Motor neuron (in vitro differentiated cells): ENCODE results near the gene NTSR2. TPM values are rescaled to one million over a fixed set of nuclear protein-coding genes. Genes with fewer than 3 reads are reported as not detected.

ENCODE experiments used
- ATAC-seq, 8 experiments: fragments of 200-7000 bp; cut with Tn5 transposase; replicated peaks in 6 of 8; 2 replicates each; pipeline ENCODE4 v1.8.0; 2021; ENCODE audit warnings: mild to moderate bottlenecking in 8 of 8, moderate library complexity in 8 of 8
- H3K27ac ChIP-seq, 2 donors: fragments of 250-450 bp; sonication (Bioruptor Pico); 2 replicates each; pipeline ENCODE4 v1.9.0; 2021; ENCODE audit warnings: antibody characterized with exemption in 2 of 2, mild to moderate bottlenecking in 2 of 2, moderate library complexity in 1 of 2
- H3K4me1 ChIP-seq, 2 donors: fragments of 250-450 bp; sonication (Bioruptor Pico); replicated peaks in 1 of 2; 2 replicates each; pipeline ENCODE4 v1.6.1; 2021; ENCODE audit warnings: antibody characterized with exemption in 2 of 2, mild to moderate bottlenecking in 2 of 2, moderate library complexity in 1 of 2
- H3K4me3 ChIP-seq, 5 donors: fragments of 250-450 bp; sonication (Bioruptor Pico); 2 replicates each; pipeline ENCODE4 v1.9.0; 2021; ENCODE audit warnings: antibody characterized with exemption in 5 of 5, mild to moderate bottlenecking in 5 of 5, moderate library complexity in 4 of 5
- WGBS, 10 experiments: fragments of 450-650 bp; shearing (Covaris generic); methylation state at CpG; one replicate each; pipeline ENCODE4 v1.0.0; 2022; 5-methylcytosine and 5-hydroxymethylcytosine counted together
- in situ Hi-C, 9 experiments: fragments of 400-800 bp; cut with MboI; loops; one replicate each; pipeline ENCODE4 v1.15.0; 2021; ENCODE audit warnings: low sequenced_read_pairs in 9 of 9, low pct_unique_long_range_greater_than_20kb in 2 of 9; ENCODE audit not compliant: unreplicated experiment in 9 of 9
- total RNA-seq, 8 experiments: library from RNA; unstranded; fragments of 300-600 nt; gene quantifications; 2 replicates each; pipeline versions ENCODE4 v1.2.3 to v1.2.4, GENCODE V29; 2022

Gene NTSR2
- total RNA-seq, 8 experiments from 2014 or later: 0.11 TPM; not detected in 7

GRCh38 chr2:11682590-11682915 is 12.6 kb upstream of the NTSR2 start:
- Histone ChIP-seq H3K27ac (no peak overlapping the region), H3K4me3 (no peak overlapping the region), H3K4me1 (peaks cover 0 to 1% of the 10 kb centered on the region in 2 donors)
- no peak for ATAC-seq
- in situ Hi-C loops: loop anchor here in 3 of 9 experiments (25.0 kb wide), 2 partner anchors 105 to 255 kb away; no protein-coding TSS in a partner anchor
- 0 to 96% (median 63%) methylated on average over 1 to 4 of the region's 8 CpGs; no CpG with 5 or more reads in 5 of the 10 experiments for WGBS, 10 experiments

- WGBS, 10 experiments: 28 to 88% (median 58%) methylated on average over 2 to 8 of the region's 31 CpGs; no CpG with 5 or more reads in 4 of the 10 experiments
- peak in 6 of 8 experiments; percentile 28 to 81 (median 45) for ATAC-seq
Observed at GRCh38 chr2:11681722-11682589, 12.0 kb upstream of the NTSR2 start.

GRCh38 chr2:11680901-11681721 is 11.1 kb upstream of the NTSR2 start:
- WGBS, 10 experiments: 50 to 100% (median 86%) methylated on average over 1 to 15 of the region's 15 CpGs; no CpG with 5 or more reads in 1 of the 10 experiments
- in situ Hi-C loops: loop anchor here in 3 of 9 experiments (25.0 kb wide), 2 partner anchors 106 to 256 kb away; no protein-coding TSS in a partner anchor
- ATAC-seq: no peak
- Histone ChIP-seq H3K27ac (no peak overlapping the region), H3K4me1 (peaks cover 0 to 7% of the 10 kb centered on the region in 2 donors), H3K4me3 (no peak overlapping the region)

More at GRCh38 chr2:11681722-11682589, 12.0 kb upstream of the NTSR2 start:
- no peak overlapping the region for H3K27ac ChIP-seq
- H3K4me3 ChIP-seq: no peak overlapping the region
- H3K4me1 ChIP-seq: peaks cover 0 to 7% of the 10 kb centered on the region in 2 donors
- in situ Hi-C loops: loop anchor here in 3 of 9 experiments (25.0 kb wide), 2 partner anchors 105 to 255 kb away; no protein-coding TSS in a partner anchor

- Histone ChIP-seq H3K27ac (no peak overlapping the region), H3K4me3 (no peak overlapping the region), H3K4me1 (peaks cover 0 to 7% of the 10 kb centered on the region in 2 donors)
- ATAC-seq: no peak
- in situ Hi-C loops: loop anchor here in 3 of 9 experiments (25.0 kb wide), 2 partner anchors 107 to 257 kb away; no protein-coding TSS in a partner anchor
- WGBS, 10 experiments: 50 to 90% (median 72%) methylated on average over 2 to 10 of the region's 16 CpGs; no CpG with 5 or more reads in 4 of the 10 experiments
Observed at GRCh38 chr2:11680182-11680900, 10.3 kb upstream of the NTSR2 start.

- in situ Hi-C loops: loop anchor here in 3 of 9 experiments (25.0 kb wide), 2 partner anchors 108 to 258 kb away; no protein-coding TSS in a partner anchor
- 40 to 100% (median 65%) methylated on average over 1 to 4 of the region's 13 CpGs; no CpG with 5 or more reads in 3 of the 10 experiments for WGBS, 10 experiments
- H3K4me3 ChIP-seq: no peak overlapping the region
Observed at GRCh38 chr2:11679486-11680181, 9.6 kb upstream of the NTSR2 start.

GRCh38 chr2:11679016-11679415 is 9.0 kb upstream of the NTSR2 start:
- WGBS, 10 experiments: 0 to 94% (median 50%) methylated on average over 1 to 4 of the region's 7 CpGs; no CpG with 5 or more reads in 3 of the 10 experiments
- Histone ChIP-seq H3K4me3 (no peak overlapping the region), H3K4me1 (peaks cover 0 to 7% of the 10 kb centered on the region in 2 donors), H3K27ac (no peak overlapping the region)
- in situ Hi-C loops: loop anchor here in 3 of 9 experiments (25.0 kb wide), 2 partner anchors 108 to 258 kb away; no protein-coding TSS in a partner anchor
- no peak for ATAC-seq

More at GRCh38 chr2:11679486-11680181, 9.6 kb upstream of the NTSR2 start:
- no peak for ATAC-seq
- peaks cover 0 to 7% of the 10 kb centered on the region in 2 donors for H3K4me1 ChIP-seq
- no peak overlapping the region for H3K27ac ChIP-seq

- no peak for ATAC-seq
- H3K4me3 ChIP-seq: no peak overlapping the region
- no peak overlapping the region for H3K27ac ChIP-seq
- H3K4me1 ChIP-seq: peaks cover 0 to 7% of the 10 kb centered on the region in 2 donors
- 40 to 100% (median 79%) methylated on average over 1 to 5 of the region's 14 CpGs; no CpG with 5 or more reads in 2 of the 10 experiments for WGBS, 10 experiments
- in situ Hi-C loops: loop anchor here in 3 of 9 experiments (25.0 kb wide), 2 partner anchors 109 to 259 kb away; no protein-coding TSS in a partner anchor
Observed at GRCh38 chr2:11678306-11678960, 8.4 kb upstream of the NTSR2 start.

- Histone ChIP-seq H3K4me3 (no peak overlapping the region), H3K27ac (no peak overlapping the region)
- in situ Hi-C loops: loop anchor here in 3 of 9 experiments (25.0 kb wide), 2 partner anchors 110 to 260 kb away; no protein-coding TSS in a partner anchor
Observed at GRCh38 chr2:11677136-11678055, 7.4 kb upstream of the NTSR2 start.

GRCh38 chr2:11676640-11677039 is 6.6 kb upstream of the NTSR2 start:
- in situ Hi-C loops: loop anchor here in 3 of 9 experiments (25.0 kb wide), 2 partner anchors 111 to 261 kb away; no protein-coding TSS in a partner anchor
- Histone ChIP-seq H3K27ac (no peak overlapping the region), H3K4me1 (peaks cover 0 to 7% of the 10 kb centered on the region in 2 donors), H3K4me3 (no peak overlapping the region)
- WGBS, 10 experiments: 0 to 88% (median 43%) methylated on average over 1 to 11 of the region's 11 CpGs; no CpG with 5 or more reads in 2 of the 10 experiments
- peak in 5 of 8 experiments; percentile 10 to 64 (median 26) for ATAC-seq

More at GRCh38 chr2:11677136-11678055, 7.4 kb upstream of the NTSR2 start:
- H3K4me1 ChIP-seq: peaks cover 0 to 7% of the 10 kb centered on the region in 2 donors
- 0 to 100% (median 41%) methylated on average over 1 to 14 of the region's 27 CpGs; no CpG with 5 or more reads in 1 of the 10 experiments for WGBS, 10 experiments
- ATAC-seq: peak; percentile 40 to 72 (median 56)

GRCh38 chr2:11675423-11676112 is 5.6 kb upstream of the NTSR2 start:
- Histone ChIP-seq H3K4me3 (no peak overlapping the region), H3K27ac (no peak overlapping the region), H3K4me1 (peaks cover 0 to 7% of the 10 kb centered on the region in 2 donors)
- ATAC-seq: peak in 1 of 8 experiments; percentile 37
- in situ Hi-C loops: loop anchor here in 3 of 9 experiments (25.0 kb wide), 2 partner anchors 112 to 262 kb away; no protein-coding TSS in a partner anchor
- 40 to 89% (median 77%) methylated on average over 1 to 3 of the region's 3 CpGs; no CpG with 5 or more reads in 4 of the 10 experiments for WGBS, 10 experiments
